ENCODE measurements around the gene RANBP1. TPM values are rescaled to one million over a fixed set of nuclear protein-coding genes. Genes with fewer than 3 reads are reported as not detected.

The RANBP1 gene
- total and polyA plus RNA-seq, 2 of the 4 experiments (the other 2 are of a cell fraction), result 173 to 376 TPM

DNA sequence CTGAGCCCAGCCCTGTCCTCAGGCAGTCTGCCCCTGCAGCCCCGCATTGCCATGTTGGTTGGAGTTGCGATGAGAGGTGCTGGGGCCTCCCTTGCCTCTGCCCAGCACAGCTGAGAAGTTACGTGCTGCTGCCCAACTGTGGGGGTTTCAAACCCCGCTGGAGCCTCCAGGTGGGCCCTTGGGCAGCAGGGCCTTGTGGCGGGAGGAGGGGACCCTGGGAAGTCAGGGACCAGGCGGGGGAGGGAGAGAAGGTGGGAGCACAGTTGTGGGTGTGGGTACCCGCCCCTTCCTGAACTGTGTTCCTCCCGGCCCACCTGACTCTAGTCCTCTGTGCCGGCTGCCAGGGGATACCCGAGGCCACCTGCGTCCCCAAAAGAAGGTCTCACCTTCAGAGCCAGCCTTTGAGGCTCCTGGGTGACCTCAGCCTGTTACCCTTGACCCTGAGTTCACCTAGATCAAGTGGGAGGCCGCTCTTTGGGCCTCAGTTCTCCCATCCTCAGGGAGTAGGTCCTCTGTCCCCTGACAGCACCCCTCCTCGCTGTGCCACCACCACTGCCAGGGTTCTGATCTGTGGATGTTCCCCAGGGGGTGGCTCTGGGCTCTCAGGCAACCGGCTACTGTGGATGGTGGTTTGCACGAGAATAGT, 42.6 kb downstream of the RANBP1 start:
- Histone ChIP-seq H4K91ac (ENCODE audit: insufficient read depth, low read depth, low read length) (no peak overlapping the region), H3K27me3 (ENCODE audit: control insufficient read depth, insufficient read depth, low read length) (peaks cover 13% of the 10 kb centered on the region), H3K9ac (ENCODE audit: low read depth, low read length) (no peak overlapping the region), H2BK5ac (ENCODE audit: low read depth, low read length, poor library complexity, severe bottlenecking) (no peak overlapping the region), H2BK120ac (ENCODE audit: low read depth, low read length) (no peak overlapping the region), H2BK15ac (ENCODE audit: low read depth, low read length) (no peak overlapping the region), H3K18ac (ENCODE audit: low read depth, low read length) (no peak overlapping the region), H2AK5ac (ENCODE audit: low read depth, low read length) (no peak overlapping the region), H3K27ac (ENCODE audit: insufficient read depth, low read length) (no peak overlapping the region), H3K4me3 (ENCODE audit: insufficient read depth, low read depth, low read length) (no peak overlapping the region), H3K56ac (ENCODE audit: extremely low read depth, insufficient read depth, low read length) (no peak overlapping the region), H3K79me1 (ENCODE audit: low read depth in 1 of 2, low read length in 2 of 2) (no peaks in the 10 kb centered on the region), H3K4me2 (ENCODE audit: low read depth, low read length) (no peak overlapping the region), H3K14ac (replicated peaks; ENCODE audit: low read depth, low read length) (no peak overlapping the region), H4K8ac (ENCODE audit: low read depth in 2 of 2, low read length in 2 of 2) (no peak overlapping the region), H3K4me1 (ENCODE audit: control insufficient read depth, insufficient read depth, low read length) (peaks cover 6% of the 10 kb centered on the region), H3K9me1 (ENCODE audit: insufficient read depth, low read length) (no peaks in the 10 kb centered on the region), H3K4ac (ENCODE audit: low read depth, low read length) (no peak overlapping the region), H3K9me3 (ENCODE audit: control insufficient read depth, insufficient read depth, low read length) (no peaks in the 10 kb centered on the region), H3K23ac (ENCODE audit: low read depth, low read length) (no peak overlapping the region), H3K36me3 (ENCODE audit: control insufficient read depth, insufficient read depth, low read length) (no peaks in the 10 kb centered on the region), H2AFZ (replicated peaks; ENCODE audit: low read length, poor library complexity) (no peak overlapping the region), H4K5ac (ENCODE audit: low read depth, low read length) (no peak overlapping the region), H4K20me1 (ENCODE audit: insufficient read depth, low read length) (peaks cover 11% of the 10 kb centered on the region; the same call in 1 of the 2 replicates), H2AK9ac (replicated peaks; ENCODE audit: low read depth, low read length, poor library complexity) (no peak overlapping the region), H2BK20ac (ENCODE audit: low read depth, low read length) (no peak overlapping the region)
- ChIA-PET POLR2A (ENCODE audit: unreplicated experiment) (no interaction called here), CTCF (no interaction called here)
- BruUV-seq (replicated peaks), result no TSS peak
- intact Hi-C loops (cut with micrococcal nuclease), result loop anchor here (5.0 kb wide), 1 partner anchor 299 kb away; no protein-coding TSS in a partner anchor
- ATAC-seq (ENCODE audit: low read depth), result no peak
- in situ Hi-C loops (cut with MboI; ENCODE audit: low sequenced_read_pairs), result loop anchor here (5.0 to 10.0 kb wide), 2 partner anchors 134 to 296 kb away; no protein-coding TSS in a partner anchor
- no peak for TF ChIP-seq RFX5 (IDR thresholded peaks at IDR 0.05; ENCODE audit: low read depth, low read length)
- TF ChIP-seq POLR2A (IDR thresholded peaks at IDR 0.05; ENCODE audit: low read depth, low read length), result no peak
- TF ChIP-seq CEBPB (IDR thresholded peaks at IDR 0.05; ENCODE audit: low read depth, low read length), result no peak
- no peak for TF ChIP-seq RCOR1 (IDR thresholded peaks at IDR 0.05; ENCODE audit: insufficient replicate concordance, low read length)
- no peak for TF ChIP-seq RAD21 (IDR thresholded peaks at IDR 0.05; ENCODE audit: low read length)
- no peak for TF ChIP-seq SMC3 (IDR thresholded peaks at IDR 0.05; ENCODE audit: low read depth, low read length)
- no peak for TF ChIP-seq NFE2L2 (IDR thresholded peaks at IDR 0.05; ENCODE audit: low read depth, low read length)
- TF ChIP-seq, protein P1, sequence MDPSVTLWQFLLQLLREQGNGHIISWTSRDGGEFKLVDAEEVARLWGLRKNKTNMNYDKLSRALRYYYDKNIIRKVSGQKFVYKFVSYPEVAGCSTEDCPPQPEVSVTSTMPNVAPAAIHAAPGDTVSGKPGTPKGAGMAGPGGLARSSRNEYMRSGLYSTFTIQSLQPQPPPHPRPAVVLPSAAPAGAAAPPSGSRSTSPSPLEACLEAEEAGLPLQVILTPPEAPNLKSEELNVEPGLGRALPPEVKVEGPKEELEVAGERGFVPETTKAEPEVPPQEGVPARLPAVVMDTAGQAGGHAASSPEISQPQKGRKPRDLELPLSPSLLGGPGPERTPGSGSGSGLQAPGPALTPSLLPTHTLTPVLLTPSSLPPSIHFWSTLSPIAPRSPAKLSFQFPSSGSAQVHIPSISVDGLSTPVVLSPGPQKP (IDR thresholded peaks at IDR 0.05; ENCODE audit: borderline replicate concordance, low read depth, low read length), result no peak
- TF ChIP-seq CTCF (conservative IDR thresholded peaks at IDR 0.05; ENCODE audit: low read depth, low read length), result no peak
- TF ChIP-seq BHLHE40 (IDR thresholded peaks at IDR 0.05; ENCODE audit: low read depth, low read length), result no peak
- no peak for TF ChIP-seq MXI1 (IDR thresholded peaks at IDR 0.05; ENCODE audit: borderline replicate concordance, low read depth, low read length)
- TF ChIP-seq MAFK (IDR thresholded peaks at IDR 0.05; ENCODE audit: low read depth, low read length), result no peak
- TF ChIP-seq FOS (IDR thresholded peaks at IDR 0.05; ENCODE audit: low read depth, low read length), result no peak
- TF ChIP-seq USF2 (IDR thresholded peaks at IDR 0.05; ENCODE audit: low read depth, low read length), result no peak
- no peak for TF ChIP-seq MAZ (IDR thresholded peaks at IDR 0.05; ENCODE audit: borderline replicate concordance, low read depth, low read length)
- no peak for TF ChIP-seq CHD1 (IDR thresholded peaks at IDR 0.05; ENCODE audit: low read depth, low read length)
- dilution Hi-C loops (cut with HindIII; ENCODE audit: low sequenced_read_pairs, unreplicated experiment), result no loop called here
- 52% methylated on average over 2 of the region's 15 CpGs; no CpG with 5 or more reads in 1 of the 2 experiments for WGBS, 2 experiments (ENCODE audit: extremely low coverage in 2 of 2, insufficient read length in 1 of 2)
- DNase-seq, result no peak

Data from IMR-90 (cell line).